HG03196 (cell line): ENCODE measurements around the gene CCDC85C.
A peak's percentile ranks its signal among the peaks of the same experiment; 100 is the strongest.

Source experiments
- ATAC-seq: cut with Tn5 transposase; IDR thresholded peaks from one replicate; pipeline ENCODE4 v1.9.1; 2021; ENCODE audit not compliant: unreplicated experiment

Gene CCDC85C

DNA sequence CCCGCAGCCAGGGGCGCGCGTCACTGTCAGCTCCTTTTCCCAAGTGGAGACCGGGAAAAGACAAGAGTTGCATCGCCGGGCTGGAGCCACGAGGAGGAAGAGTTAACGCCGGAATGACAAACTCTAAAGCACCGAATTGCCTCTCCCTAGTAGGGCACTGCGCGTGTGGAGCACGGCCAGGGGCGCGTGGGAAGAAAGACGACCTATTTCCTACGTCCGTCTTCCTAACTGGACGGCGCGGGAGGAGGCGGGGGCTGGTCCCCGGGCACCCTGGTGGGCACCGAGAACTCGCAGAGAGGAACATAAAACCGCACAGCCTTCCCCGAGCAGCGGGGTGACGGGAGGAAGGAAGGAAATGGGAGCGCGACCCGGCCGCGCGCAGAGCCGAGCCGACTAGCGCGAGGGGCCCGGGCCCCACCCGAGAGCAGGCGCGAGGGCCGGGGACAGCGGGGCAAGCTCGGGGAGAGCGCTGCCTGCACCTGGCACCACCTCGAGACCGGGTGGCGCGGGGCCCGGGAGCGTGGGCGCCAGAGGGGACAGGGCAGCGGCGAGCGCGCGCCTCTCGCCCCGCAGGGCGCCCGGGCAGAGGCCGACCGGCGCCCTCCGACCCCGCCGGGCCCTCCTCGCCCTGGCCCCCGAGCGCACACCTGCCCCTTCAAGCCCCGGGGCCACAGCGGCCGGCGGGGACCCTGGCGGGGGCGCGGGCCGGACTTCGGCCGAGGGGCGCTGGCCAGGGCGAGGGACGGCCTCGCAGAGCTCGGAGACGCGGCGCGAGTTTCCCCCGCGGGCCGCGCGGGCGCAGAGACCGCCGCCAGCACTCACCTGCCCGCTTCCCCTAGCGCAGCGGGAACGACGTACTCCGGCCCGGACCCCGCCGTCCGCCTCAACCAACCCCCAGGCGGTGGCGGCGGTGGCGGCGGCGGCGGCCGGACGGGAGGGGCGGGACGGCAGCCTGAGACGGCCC is 123.8 kb downstream of the CCDC85C start, which contains the start of gene SETD3:
TSS of gene SETD3 (minus strand) at position 954 of the 964 bp plus-strand sequence. CDS start 15,054 bp downstream, outside the sequence.
- ATAC-seq: peak; percentile 4

GRCh38 chr14:99479160-99479905 is 124.7 kb downstream of the CCDC85C start:
- ATAC-seq: no peak

GRCh38 chr14:99478128-99478527 is 125.9 kb downstream of the CCDC85C start:
- no peak for ATAC-seq

DNA sequence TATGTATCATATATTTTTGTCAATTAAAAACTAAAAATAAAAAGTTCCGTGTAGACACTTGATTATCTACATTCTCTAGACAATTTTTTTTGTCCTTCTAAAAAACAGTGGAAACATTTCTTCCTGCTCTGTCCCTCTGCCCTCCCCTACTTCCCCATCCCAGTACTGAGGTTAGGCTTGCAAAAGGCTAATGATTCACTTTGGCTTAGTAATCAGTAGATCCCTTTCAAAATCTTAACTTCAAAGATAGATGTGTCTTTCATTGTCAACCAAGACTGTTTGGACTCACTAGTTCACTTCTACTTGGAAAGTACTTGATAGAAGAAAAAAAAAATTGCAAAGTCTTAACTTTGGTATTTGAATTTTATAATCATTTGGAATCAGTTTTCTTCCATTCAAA is 127.1 kb downstream of the CCDC85C start:
- ATAC-seq: no peak

- ATAC-seq: no peak
Observed at GRCh38 chr14:99475660-99476059, 128.3 kb downstream of the CCDC85C start.

- no peak for ATAC-seq
Observed at GRCh38 chr14:99475179-99475578, 128.8 kb downstream of the CCDC85C start.

GRCh38 chr14:99473458-99473857 is 130.5 kb downstream of the CCDC85C start:
- no peak for ATAC-seq

- ATAC-seq: no peak
Observed at GRCh38 chr14:99472937-99473336, 131.1 kb downstream of the CCDC85C start.

- no peak for ATAC-seq
Observed at GRCh38 chr14:99471731-99472130, 132.3 kb downstream of the CCDC85C start.

GRCh38 chr14:99468836-99469592 is 135.0 kb downstream of the CCDC85C start:
- ATAC-seq: no peak

- no peak for ATAC-seq
Observed at GRCh38 chr14:99468081-99468480, 135.9 kb downstream of the CCDC85C start.

- ATAC-seq: no peak
Observed at GRCh38 chr14:99467336-99468078, 136.5 kb downstream of the CCDC85C start.

DNA sequence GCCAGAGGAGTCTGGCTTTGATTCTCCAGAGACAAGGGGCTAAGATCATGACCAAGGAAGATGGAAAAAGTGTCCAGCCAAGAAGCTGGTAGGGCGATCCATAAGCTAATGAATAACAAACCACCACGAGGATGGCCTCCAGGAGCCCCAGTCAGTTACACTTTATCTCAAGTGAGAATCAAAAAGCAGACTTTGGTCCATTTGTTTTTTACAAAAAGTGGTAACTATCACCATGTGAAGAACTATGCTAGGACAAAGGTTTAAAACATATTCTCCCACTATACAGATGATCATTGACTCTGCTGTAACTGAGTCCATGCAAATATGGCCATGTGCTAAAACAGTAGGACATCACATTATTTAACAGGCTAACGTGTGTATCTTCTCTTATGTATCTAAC is 137.2 kb downstream of the CCDC85C start:
- ATAC-seq: no peak

- no peak for ATAC-seq
Observed at GRCh38 chr14:99465288-99465687, 138.7 kb downstream of the CCDC85C start.

DNA sequence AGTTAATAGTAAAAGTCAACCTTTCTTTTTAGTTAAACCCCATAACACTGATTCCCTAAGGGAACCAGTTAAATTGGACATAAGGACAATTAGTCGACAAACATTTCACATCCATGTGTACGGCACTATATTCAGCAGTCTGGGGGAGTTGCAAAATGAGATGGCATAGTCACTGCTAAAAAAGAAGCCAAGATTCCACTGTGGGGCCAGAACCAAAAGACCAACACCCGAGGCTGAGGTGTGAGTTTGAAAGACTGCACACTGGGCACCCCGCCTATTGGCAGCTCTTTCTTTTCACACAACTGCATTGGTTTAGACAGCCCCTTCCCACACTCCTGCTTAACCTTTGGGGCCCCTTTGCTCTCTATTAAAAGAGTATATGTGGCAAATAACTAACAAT is 140.0 kb downstream of the CCDC85C start:
- ATAC-seq: no peak

GRCh38 chr14:99462210-99462609 is 141.8 kb downstream of the CCDC85C start:
- no peak for ATAC-seq

GRCh38 chr14:99461411-99462085 is 142.5 kb downstream of the CCDC85C start:
- ATAC-seq: no peak

GRCh38 chr14:99460793-99461192 is 143.2 kb downstream of the CCDC85C start:
- no peak for ATAC-seq

DNA sequence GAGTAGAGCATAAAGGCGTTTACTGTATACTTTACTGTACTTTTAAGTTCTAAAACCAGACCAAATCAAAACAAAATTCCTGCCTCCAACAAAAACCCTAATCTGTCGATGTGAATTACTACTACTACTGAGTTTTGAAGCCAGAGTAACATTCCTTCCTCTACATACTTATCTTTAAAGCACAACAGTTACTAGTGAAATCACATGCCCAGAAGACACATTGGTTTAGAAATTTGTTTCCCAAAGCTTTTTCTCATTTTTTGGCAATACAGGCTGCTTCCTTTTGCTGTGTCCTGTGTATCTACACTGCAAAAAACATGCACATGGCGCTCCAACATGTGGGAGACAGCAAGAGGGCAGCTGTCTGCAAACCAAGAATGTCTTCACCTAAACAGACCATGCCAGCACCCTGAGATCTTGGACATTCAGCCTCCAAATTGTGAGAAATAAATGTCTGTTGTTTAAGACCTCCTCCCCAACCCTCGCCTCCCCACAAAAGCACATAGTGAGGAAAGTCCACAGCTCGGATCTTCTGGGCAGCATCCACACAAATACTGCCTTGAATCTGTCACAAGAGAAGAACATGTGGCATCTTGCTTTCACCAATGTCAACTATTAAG is 144.4 kb downstream of the CCDC85C start:
- ATAC-seq: no peak
